ENCODE results near the gene PXYLP1.

DNA sequence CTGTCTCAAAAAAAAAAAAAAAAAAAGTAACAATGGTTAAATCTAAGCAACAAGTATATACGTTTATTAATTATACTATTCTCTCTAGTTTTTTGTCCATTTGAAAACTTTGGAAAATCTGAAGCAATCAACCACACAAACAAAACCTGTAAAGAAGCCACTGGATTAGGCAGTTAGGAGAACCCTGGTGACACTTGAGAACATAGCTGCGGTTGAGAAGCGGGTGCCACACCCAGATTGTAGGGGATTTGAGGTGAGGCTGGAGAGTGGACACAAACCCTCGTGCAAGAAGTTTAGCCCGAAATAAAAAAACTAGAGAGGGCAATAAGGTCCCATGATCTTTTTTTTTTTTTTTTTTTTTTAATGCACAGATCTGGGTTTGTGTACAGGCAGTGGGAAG lies 110.8 kb downstream of the PXYLP1 start:
- TF ChIP-seq, protein P1, sequence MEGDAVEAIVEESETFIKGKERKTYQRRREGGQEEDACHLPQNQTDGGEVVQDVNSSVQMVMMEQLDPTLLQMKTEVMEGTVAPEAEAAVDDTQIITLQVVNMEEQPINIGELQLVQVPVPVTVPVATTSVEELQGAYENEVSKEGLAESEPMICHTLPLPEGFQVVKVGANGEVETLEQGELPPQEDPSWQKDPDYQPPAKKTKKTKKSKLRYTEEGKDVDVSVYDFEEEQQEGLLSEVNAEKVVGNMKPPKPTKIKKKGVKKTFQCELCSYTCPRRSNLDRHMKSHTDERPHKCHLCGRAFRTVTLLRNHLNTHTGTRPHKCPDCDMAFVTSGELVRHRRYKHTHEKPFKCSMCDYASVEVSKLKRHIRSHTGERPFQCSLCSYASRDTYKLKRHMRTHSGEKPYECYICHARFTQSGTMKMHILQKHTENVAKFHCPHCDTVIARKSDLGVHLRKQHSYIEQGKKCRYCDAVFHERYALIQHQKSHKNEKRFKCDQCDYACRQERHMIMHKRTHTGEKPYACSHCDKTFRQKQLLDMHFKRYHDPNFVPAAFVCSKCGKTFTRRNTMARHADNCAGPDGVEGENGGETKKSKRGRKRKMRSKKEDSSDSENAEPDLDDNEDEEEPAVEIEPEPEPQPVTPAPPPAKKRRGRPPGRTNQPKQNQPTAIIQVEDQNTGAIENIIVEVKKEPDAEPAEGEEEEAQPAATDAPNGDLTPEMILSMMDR (IDR thresholded peaks at IDR 0.05; ENCODE audit: low read depth, low read length), result no peak
- TF ChIP-seq, protein P2, sequence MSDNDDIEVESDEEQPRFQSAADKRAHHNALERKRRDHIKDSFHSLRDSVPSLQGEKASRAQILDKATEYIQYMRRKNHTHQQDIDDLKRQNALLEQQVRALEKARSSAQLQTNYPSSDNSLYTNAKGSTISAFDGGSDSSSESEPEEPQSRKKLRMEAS (IDR thresholded peaks at IDR 0.05; ENCODE audit: low read depth, low read length), result no peak
- no peak for TF ChIP-seq POLR2A (IDR thresholded peaks at IDR 0.05; ENCODE audit: extremely low read depth, insufficient read length)

Data from NB4 (cell line).